ENCODE data around the gene PGAP6.

GRCh38 chr16:424623-425081 is 42.9 kb upstream of the PGAP6 start:
- TF ChIP-seq, protein P1, sequence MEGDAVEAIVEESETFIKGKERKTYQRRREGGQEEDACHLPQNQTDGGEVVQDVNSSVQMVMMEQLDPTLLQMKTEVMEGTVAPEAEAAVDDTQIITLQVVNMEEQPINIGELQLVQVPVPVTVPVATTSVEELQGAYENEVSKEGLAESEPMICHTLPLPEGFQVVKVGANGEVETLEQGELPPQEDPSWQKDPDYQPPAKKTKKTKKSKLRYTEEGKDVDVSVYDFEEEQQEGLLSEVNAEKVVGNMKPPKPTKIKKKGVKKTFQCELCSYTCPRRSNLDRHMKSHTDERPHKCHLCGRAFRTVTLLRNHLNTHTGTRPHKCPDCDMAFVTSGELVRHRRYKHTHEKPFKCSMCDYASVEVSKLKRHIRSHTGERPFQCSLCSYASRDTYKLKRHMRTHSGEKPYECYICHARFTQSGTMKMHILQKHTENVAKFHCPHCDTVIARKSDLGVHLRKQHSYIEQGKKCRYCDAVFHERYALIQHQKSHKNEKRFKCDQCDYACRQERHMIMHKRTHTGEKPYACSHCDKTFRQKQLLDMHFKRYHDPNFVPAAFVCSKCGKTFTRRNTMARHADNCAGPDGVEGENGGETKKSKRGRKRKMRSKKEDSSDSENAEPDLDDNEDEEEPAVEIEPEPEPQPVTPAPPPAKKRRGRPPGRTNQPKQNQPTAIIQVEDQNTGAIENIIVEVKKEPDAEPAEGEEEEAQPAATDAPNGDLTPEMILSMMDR (IDR thresholded peaks at IDR 0.05) = no peak
- TF ChIP-seq POLR2AphosphoS5 (IDR thresholded peaks at IDR 0.05; ENCODE audit: low read depth, low read length) (no peak), TCF7L2 (IDR thresholded peaks at IDR 0.05; ENCODE audit: low read depth, low read length) (no peak)
